Aorta (tissue), 5 donors: ENCODE results near the gene NKAPL. TPM values are rescaled to one million over a fixed set of nuclear protein-coding genes. Genes with fewer than 3 reads are reported as not detected.

Source experiments
- ATAC-seq: fragments of 200-7000 bp; cut with Tn5 transposase; one replicate; pipeline ENCODE4 v1.9.1; 2022; ENCODE audit warnings: moderate library complexity; ENCODE audit not compliant: low FRiP score
- DNase-seq, 2 donors: peaks; one replicate each; pipeline ENCODE4 v3.0.0-alpha.2; 2020
- H3K27ac ChIP-seq, 2 donors: one replicate each; pipeline ENCODE4 v1.5.1; 2013; ENCODE audit warnings: low read length in 2 of 2, mild to moderate bottlenecking in 2 of 2, moderate library complexity in 2 of 2, control low read depth in 1 of 2, inconsistent platforms in 1 of 2, low read depth in 1 of 2
- H3K27me3 ChIP-seq, 2 donors: one replicate each; pipeline ENCODE4 v1.6.1; 2013; ENCODE audit warnings: control low read depth in 1 of 2, low read length in 1 of 2, mild to moderate bottlenecking in 1 of 2, moderate library complexity in 1 of 2; ENCODE audit not compliant: insufficient read depth in 2 of 2, control insufficient read depth in 1 of 2
- H3K36me3 ChIP-seq, 2 donors: one replicate each; pipeline ENCODE4 v1.6.1; 2013; ENCODE audit warnings: control low read depth in 1 of 2, low read length in 1 of 2, mild to moderate bottlenecking in 1 of 2; ENCODE audit not compliant: insufficient read depth in 2 of 2, control insufficient read depth in 1 of 2
- H3K4me1 ChIP-seq, 2 donors: one replicate each; pipeline ENCODE4 v1.6.1; 2013; ENCODE audit warnings: low read length in 2 of 2, control low read depth in 1 of 2, mild to moderate bottlenecking in 1 of 2, moderate library complexity in 1 of 2; ENCODE audit not compliant: insufficient read depth in 2 of 2, control insufficient read depth in 1 of 2
- H3K4me3 ChIP-seq, 2 donors: one replicate each; pipeline ENCODE4 v1.5.1; 2013; ENCODE audit warnings: low read length in 2 of 2, control low read depth in 1 of 2, mild to moderate bottlenecking in 1 of 2
- H3K9me3 ChIP-seq: one replicate; pipeline ENCODE4 v1.6.1; 2013; ENCODE audit warnings: mild to moderate bottlenecking, low read length; ENCODE audit not compliant: control insufficient read depth
- WGBS, 2 donors: extraction: QIAGEN DNeasy Blood & Tissue Kit; methylation state at CpG; one replicate each; pipeline ENCODE4 v1.1.7; 2013; 5-methylcytosine and 5-hydroxymethylcytosine counted together
- intact Hi-C, 2 donors: fragments of 100-400 bp; cut with DNase I; formaldehyde crosslinking; loops; one replicate each; pipeline versions ENCODE4 v1.14.2 to v1.15.0; 2022
- polyA plus RNA-seq, 2 donors: library from polyadenylated mRNA; stranded (reverse); fragments of 200-250 nt; gene quantifications; one replicate each; pipeline ENCODE4 v1.2.3, GENCODE V29; 2013
- total RNA-seq, 2 donors: library from RNA; stranded (reverse); fragmentation: NEBNext Ultra II Directional; extraction: Animal tissue kit (Norgen Biotek cat#: 25700); gene quantifications; one replicate each; pipeline ENCODE4 v1.2.1, GENCODE V29; 2021
- donor health status: healthy with polysubstance abuse.
- donor health status: Bipolar disorder and iron deficiency.
- donor health status: DM: no; HTN: no; CAD: no.
- donor health status: DM: no; HTN: no; CAD: no.
- donor health status: DM: yes; HTN: yes; CAD: no.

The NKAPL gene
- total and polyA plus RNA-seq, 4 donors, result 1.6 to 4.3 (median 2.6) TPM

DNA sequence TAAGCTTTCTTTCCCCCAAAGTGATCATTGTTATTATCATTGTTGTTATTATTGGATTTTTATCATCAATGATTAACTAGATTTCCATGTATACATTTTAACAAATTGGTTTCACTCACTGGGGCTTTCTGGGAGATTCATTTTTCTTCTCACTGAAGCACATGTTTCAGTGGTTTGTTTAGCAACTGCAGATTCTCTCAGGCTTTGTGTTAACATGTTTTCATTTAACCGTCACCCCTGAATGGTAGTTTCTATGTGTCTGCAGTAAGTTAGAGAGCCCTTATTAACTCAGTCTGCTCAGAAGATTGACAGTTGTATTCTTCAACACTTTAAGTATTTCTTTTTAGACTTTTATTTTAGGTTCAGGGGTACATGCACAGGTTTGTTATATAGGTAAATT, 19.5 kb upstream of the NKAPL start:
- H3K9me3 ChIP-seq, result peaks cover 2% of the 10 kb centered on the region
- ATAC-seq (no peak), DNase-seq (no peak)
- intact Hi-C loops, result no loop called here
- H3K27ac ChIP-seq, result no peak overlapping the region
- H3K36me3 ChIP-seq, result no peaks in the 10 kb centered on the region
- H3K4me3 ChIP-seq, result no peak overlapping the region
- H3K27me3 ChIP-seq, result no peaks in the 10 kb centered on the region
- 73 to 84% methylated on average over 1 of the region's 1 CpG for WGBS, 2 donors
- H3K4me1 ChIP-seq, result no peaks in the 10 kb centered on the region

DNA sequence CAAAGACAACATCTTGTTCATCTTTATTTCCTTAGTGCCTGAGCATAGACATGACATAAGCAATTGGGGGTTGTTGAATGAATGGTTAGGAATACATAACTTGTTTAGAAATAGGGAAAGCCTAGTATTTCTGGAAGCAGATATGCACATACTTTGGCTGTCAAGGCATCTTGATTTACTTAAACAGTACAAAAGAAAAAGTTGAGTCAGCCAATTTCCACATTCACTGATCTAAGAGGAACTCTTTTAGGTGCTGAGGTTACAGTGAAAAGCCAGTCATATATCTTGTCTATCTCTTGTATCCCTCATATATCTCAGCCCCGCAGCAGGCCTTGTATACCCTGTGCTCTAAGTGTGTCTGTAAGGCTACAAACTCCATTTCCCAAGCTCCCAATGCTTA, 18.6 kb upstream of the NKAPL start:
- DNase-seq (no peak), ATAC-seq (no peak)
- 91 to 95% methylated on average over 1 of the region's 1 CpG for WGBS, 2 donors
- Histone ChIP-seq H3K4me3 (no peak overlapping the region), H3K36me3 (peaks cover 0 to 2% of the 10 kb centered on the region in 2 donors), H3K4me1 (no peaks in the 10 kb centered on the region), H3K9me3 (peaks cover 2% of the 10 kb centered on the region), H3K27me3 (no peaks in the 10 kb centered on the region), H3K27ac (no peak overlapping the region)
- intact Hi-C loops, result no loop called here

DNA sequence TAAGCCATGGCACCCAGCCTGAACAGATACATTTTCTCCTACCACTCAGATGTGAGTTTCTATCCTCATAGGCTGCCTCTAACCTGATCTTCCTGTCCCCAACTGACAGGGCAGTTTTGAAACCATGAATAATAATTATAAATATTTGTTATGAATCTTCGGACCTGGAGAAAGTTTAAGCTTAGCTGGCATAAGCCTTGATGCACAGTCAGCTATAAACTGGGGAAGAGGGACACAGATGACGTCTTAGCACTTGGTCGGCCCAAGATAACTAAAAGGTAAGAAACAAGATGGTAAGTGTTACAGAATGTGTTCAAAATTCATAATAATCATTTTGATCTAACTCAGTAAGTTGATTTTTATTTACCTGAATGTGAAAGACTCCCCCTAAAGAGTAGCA, 15.2 kb upstream of the NKAPL start:
- 94% methylated on average over 3 of the region's 3 CpGs for WGBS, 2 donors
- Histone ChIP-seq H3K4me1 (no peaks in the 10 kb centered on the region), H3K9me3 (no peaks in the 10 kb centered on the region), H3K27me3 (no peaks in the 10 kb centered on the region), H3K36me3 (peaks cover 2 to 6% of the 10 kb centered on the region in 2 donors), H3K4me3 (no peak overlapping the region), H3K27ac (no peak overlapping the region)
- ATAC-seq (no peak), DNase-seq (no peak)
- intact Hi-C loops, result no loop called here

DNA sequence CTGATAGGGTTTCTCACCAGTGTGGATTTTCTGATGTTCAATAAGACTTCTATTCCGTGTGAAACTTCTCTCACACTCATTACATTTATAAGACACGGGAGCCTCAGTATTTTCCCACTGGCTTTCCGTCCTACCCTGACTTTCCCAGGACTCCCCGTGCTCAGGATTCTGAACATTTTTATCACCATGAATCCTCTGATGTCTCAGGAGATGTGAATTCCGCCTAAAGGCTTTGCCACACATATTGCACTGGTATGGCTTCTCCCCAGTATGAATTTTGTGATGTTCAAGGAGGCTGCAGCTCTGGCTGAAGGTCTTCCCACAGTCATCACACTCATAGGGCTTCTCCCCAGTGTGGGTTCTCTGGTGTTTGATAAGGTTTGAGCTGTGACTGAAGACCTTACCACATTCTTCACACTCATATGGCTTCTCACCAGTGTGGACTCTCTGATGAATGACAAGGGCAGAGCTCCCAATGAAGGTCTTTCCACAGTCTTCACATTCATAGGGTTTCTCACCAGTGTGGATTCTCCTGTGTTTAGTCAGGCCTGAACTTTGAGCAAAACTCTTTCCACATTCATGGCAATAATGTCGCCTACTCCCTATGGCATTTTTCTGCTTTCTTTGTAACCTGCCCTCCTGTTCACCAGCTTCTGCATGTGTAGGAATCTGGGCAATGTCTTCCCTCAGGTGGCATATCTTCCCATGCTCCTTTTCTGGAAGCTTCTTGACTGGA, 13.7 kb upstream of the NKAPL start:
- no peak for DNase-seq
- H3K36me3 ChIP-seq, result peaks cover 2 to 6% of the 10 kb centered on the region in 2 donors
- WGBS, 2 donors, result 87 to 94% methylated on average over 6 of the region's 6 CpGs

DNA sequence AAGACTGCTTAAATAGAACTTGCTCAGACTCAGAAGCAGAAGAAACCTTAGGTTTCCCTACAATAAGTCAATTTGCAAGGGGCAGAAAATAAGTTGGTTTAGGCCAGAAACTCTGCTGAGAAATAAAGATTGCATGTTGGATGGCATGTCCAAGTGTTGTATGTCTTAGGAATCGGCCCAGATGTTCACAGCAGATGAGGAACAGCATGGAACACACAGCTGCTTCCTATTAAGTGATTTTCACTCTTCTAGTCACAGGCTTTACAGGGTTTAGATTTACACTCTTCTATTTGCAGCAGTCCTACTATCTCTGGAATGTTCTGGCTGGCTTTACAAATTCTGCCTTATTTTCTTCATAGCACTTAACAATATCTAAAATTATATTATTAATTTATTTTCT, 10.2 kb upstream of the NKAPL start:
- Histone ChIP-seq H3K9me3 (no peaks in the 10 kb centered on the region), H3K4me3 (no peak overlapping the region), H3K27me3 (no peaks in the 10 kb centered on the region), H3K4me1 (no peaks in the 10 kb centered on the region), H3K36me3 (peaks cover 2 to 6% of the 10 kb centered on the region in 2 donors), H3K27ac (no peak overlapping the region)
- no peak for ATAC-seq
- no peak for DNase-seq
- intact Hi-C loops, result no loop called here
- 67 to 84% methylated on average over 1 of the region's 1 CpG for WGBS, 2 donors

More for the DNA sequence above, 13.7 kb upstream of the NKAPL start:
- Histone ChIP-seq H3K4me3 (no peak overlapping the region), H3K4me1 (no peaks in the 10 kb centered on the region), H3K9me3 (no peaks in the 10 kb centered on the region), H3K27me3 (no peaks in the 10 kb centered on the region), H3K27ac (no peak overlapping the region)
- no peak for ATAC-seq
- intact Hi-C loops, result no loop called here

DNA sequence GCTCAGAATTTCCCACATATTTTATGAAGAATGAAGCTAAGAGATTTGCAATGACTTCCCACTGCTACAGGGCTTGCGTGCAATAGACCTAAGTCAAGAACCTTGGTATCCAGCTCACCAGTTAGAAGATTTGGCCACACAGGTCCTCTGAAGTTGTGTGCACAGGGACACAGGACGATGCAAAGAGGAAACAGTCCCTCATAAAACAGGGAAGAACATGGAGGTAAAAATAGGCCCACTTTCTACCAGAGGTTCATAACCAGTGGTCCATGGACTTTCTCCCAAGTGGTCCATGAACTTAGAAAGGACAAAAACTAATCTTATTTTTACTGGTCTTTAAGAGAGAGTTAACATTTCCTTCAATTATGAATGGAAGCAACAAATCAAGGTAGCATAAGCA, 8.3 kb upstream of the NKAPL start:
- no peaks in the 10 kb centered on the region for H3K27me3 ChIP-seq
- WGBS, 2 donors, result 71 to 79% methylated on average over 2 of the region's 2 CpGs
- H3K27ac ChIP-seq, result no peak overlapping the region
- H3K4me3 ChIP-seq, result peak overlapping the region in 1 of 2 donors; percentile 16
- intact Hi-C loops, result loop anchor here (5.0 to 10.0 kb wide), 4 partner anchors 33 to 116 kb away; partner anchors contain the start of gene ZKSCAN8 (in 1 of the 2)
- H3K9me3 ChIP-seq, result no peaks in the 10 kb centered on the region
- no peaks in the 10 kb centered on the region for H3K4me1 ChIP-seq
- no peak for ATAC-seq
- peaks cover 2% of the 10 kb centered on the region in 2 donors for H3K36me3 ChIP-seq
- no peak for DNase-seq

DNA sequence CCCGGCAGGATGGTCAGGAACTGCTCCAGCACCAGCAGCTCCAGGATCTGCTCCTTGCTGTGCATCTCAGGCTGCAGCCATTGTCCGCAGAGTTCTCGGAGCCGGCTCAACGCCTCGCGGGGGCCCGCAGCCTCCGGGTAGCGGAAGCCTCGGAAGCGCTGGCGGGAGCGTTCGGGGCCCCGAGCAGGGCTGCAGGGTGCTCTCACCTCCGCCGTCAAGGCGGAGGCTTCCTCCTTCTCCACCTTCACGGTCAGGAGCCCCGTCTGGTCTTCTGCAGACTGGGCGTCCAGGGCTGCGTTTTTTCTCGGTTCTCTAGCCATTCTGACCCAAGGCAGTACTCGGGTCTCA, 7.5 kb upstream of the NKAPL start:
- intact Hi-C loops, result loop anchor here (5.0 to 10.0 kb wide), 4 partner anchors 34 to 117 kb away; partner anchors contain the start of gene ZKSCAN8 (in 1 of the 2)
- Histone ChIP-seq H3K9me3 (no peaks in the 10 kb centered on the region), H3K27ac (no peak overlapping the region), H3K27me3 (no peaks in the 10 kb centered on the region), H3K4me1 (no peaks in the 10 kb centered on the region), H3K4me3 (peak overlapping the region; percentile 87 to 98), H3K36me3 (peaks cover 0 to 2% of the 10 kb centered on the region in 2 donors)
- DNase-seq (peak in 1 of 2 donors; percentile 75), ATAC-seq (peak; percentile 44)
- 0 to 1% methylated on average over 24 to 25 of the region's 25 CpGs for WGBS, 2 donors

DNA sequence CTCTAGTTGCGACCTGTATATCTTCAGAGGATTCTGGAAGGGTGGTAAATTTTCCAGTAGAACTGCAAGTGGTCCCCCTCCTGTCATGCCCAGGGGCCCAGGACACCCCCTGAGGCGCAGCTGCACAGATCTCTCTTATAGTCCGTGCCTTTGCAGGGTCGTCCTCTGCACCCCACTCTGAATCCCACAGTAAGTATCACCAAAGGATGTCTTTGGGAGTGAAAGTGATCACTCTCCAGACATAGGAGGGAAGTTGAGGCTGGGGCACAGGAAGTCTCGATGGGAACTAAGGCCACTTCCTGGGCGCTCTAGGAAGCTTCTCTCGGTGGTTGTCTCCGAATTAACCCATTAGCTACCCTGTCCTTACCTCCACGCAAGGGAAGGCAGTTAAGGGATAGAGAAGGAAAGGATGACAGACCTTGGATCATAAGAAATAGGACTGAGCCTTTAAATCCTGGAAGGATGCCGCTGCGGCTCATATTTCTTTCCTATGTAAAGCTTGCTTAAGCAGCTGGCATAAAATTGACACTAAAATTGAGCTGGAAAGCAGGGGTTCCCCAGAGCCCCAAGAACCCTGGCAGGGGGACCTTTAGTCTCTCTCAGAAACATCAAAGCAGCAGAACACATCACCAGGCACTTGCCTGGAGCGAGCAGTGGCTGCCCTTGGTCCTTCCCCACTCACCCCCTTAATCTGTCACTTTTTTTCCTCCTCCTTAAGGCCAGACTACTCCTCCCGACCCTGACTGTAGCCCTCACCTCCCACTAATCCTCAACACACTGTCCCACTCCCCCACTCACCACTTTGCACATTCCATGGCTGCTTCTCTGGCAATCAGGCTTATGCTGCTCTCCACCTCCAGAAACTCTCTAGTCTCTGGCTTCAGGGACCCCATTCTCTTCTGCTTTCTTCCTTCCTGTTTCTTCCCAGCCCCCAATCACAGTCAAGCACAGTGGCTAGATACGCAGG, 6.8 kb upstream of the NKAPL start, which contains the start of gene ZKSCAN4:
Gene ZKSCAN4 (minus strand): TSS at position 261 of the 967 bp plus-strand sequence. CDS start 289 bp downstream, outside the sequence.
- no peaks in the 10 kb centered on the region for H3K4me1 ChIP-seq
- peaks cover 0 to 2% of the 10 kb centered on the region in 2 donors for H3K36me3 ChIP-seq
- no peak within 1 kb of the TSS for H3K27ac ChIP-seq
- WGBS, 2 donors, result 7% methylated on average over 14 of the region's 14 CpGs
- peak; percentile 84 to 85 for DNase-seq
- ATAC-seq, result peak; percentile 95
- H3K4me3 ChIP-seq, result peak within 1 kb of the TSS; percentile 87 to 98
- no peaks in the 10 kb centered on the region for H3K9me3 ChIP-seq
- H3K27me3 ChIP-seq, result no peaks in the 10 kb centered on the region
- intact Hi-C loops, result loop anchor here (5.0 to 10.0 kb wide), 4 partner anchors 35 to 117 kb away; partner anchors contain the start of gene ZKSCAN8 (in 1 of the 2)
